HG02981 (cell line): ENCODE data around the gene CRTAP.
"Not testable (repeated sequence)": the region's sequence is repeated elsewhere in the genome, so short reads cannot be mapped to it uniquely, and the experiment has no call there.

Experiments used
- ATAC-seq: cut with Tn5 transposase; IDR thresholded peaks from one replicate; pipeline ENCODE4 v1.9.1; 2021; ENCODE audit warnings: mild to moderate bottlenecking, moderate library complexity; ENCODE audit not compliant: unreplicated experiment

Gene CRTAP

GRCh38 chr3:33099109-33099645, 14.6 kb upstream of the CRTAP start:
- no peak for ATAC-seq

- no peak for ATAC-seq
Measured at GRCh38 chr3:33099701-33100100, 14.1 kb upstream of the CRTAP start.

- no peak for ATAC-seq
Measured at GRCh38 chr3:33100229-33100628, 13.6 kb upstream of the CRTAP start.

GRCh38 chr3:33103034-33103433, 10.8 kb upstream of the CRTAP start:
- no peak for ATAC-seq

GRCh38 chr3:33103480-33103879, 10.3 kb upstream of the CRTAP start:
- no peak for ATAC-seq

GRCh38 chr3:33104803-33105202, 9.0 kb upstream of the CRTAP start:
- ATAC-seq: no peak

GRCh38 chr3:33105341-33105948, 8.4 kb upstream of the CRTAP start:
- no peak for ATAC-seq

- ATAC-seq: not testable (repeated sequence)
Measured at GRCh38 chr3:33106854-33107253, 7.0 kb upstream of the CRTAP start.

GRCh38 chr3:33111581-33111980, 2.2 kb upstream of the CRTAP start:
- peak; percentile 23 for ATAC-seq

- no peak for ATAC-seq
Measured at GRCh38 chr3:33114622-33115023, 809 bp downstream of the CRTAP start.

GRCh38 chr3:33115024-33115768, 1.4 kb downstream of the CRTAP start:
- no peak for ATAC-seq

- ATAC-seq: no peak
Measured at GRCh38 chr3:33117461-33117860, 3.6 kb downstream of the CRTAP start.

GRCh38 chr3:33119891-33120290, 6.1 kb downstream of the CRTAP start:
- no peak for ATAC-seq

- no peak for ATAC-seq
Measured at GRCh38 chr3:33122991-33123390, 9.2 kb downstream of the CRTAP start.

GRCh38 chr3:33124638-33125037, 10.8 kb downstream of the CRTAP start:
- ATAC-seq: no peak

GRCh38 chr3:33125840-33126239, 12.0 kb downstream of the CRTAP start:
- no peak for ATAC-seq

- ATAC-seq: no peak
Measured at GRCh38 chr3:33128706-33129105, 14.9 kb downstream of the CRTAP start.

GRCh38 chr3:33130144-33130543, 16.3 kb downstream of the CRTAP start:
- no peak for ATAC-seq

GRCh38 chr3:33131331-33132018, 17.7 kb downstream of the CRTAP start:
- peak; percentile 70 for ATAC-seq

- ATAC-seq: no peak
Measured at GRCh38 chr3:33132019-33132360, 18.2 kb downstream of the CRTAP start.

GRCh38 chr3:33134026-33134625, 20.3 kb downstream of the CRTAP start:
- ATAC-seq: no peak

GRCh38 chr3:33137691-33138090, 23.9 kb downstream of the CRTAP start:
- ATAC-seq: no peak
